NB4 (cell line): ENCODE results near the gene CTSE.

ENCODE experiments used
- MYC ChIP-seq: IDR thresholded peaks from 2 replicates; pipeline ENCODE4 v1.6.1; 2011; ENCODE audit warnings: low read depth, low read length
- POLR2A ChIP-seq: IDR thresholded peaks from 2 replicates; pipeline ENCODE4 v1.6.1; 2011; ENCODE audit warnings: mild to moderate bottlenecking; ENCODE audit not compliant: insufficient read length; ENCODE audit errors: extremely low read depth
- TF ChIP-seq, protein P1 (sequence below): IDR thresholded peaks from one replicate; pipeline ENCODE4 v1.5.1; 2012; ENCODE audit warnings: low read depth, low read length
- TF ChIP-seq, protein P2 (sequence below): IDR thresholded peaks from 2 replicates; pipeline ENCODE4 v1.6.1; 2011; ENCODE audit warnings: low read depth, low read length

DNA sequence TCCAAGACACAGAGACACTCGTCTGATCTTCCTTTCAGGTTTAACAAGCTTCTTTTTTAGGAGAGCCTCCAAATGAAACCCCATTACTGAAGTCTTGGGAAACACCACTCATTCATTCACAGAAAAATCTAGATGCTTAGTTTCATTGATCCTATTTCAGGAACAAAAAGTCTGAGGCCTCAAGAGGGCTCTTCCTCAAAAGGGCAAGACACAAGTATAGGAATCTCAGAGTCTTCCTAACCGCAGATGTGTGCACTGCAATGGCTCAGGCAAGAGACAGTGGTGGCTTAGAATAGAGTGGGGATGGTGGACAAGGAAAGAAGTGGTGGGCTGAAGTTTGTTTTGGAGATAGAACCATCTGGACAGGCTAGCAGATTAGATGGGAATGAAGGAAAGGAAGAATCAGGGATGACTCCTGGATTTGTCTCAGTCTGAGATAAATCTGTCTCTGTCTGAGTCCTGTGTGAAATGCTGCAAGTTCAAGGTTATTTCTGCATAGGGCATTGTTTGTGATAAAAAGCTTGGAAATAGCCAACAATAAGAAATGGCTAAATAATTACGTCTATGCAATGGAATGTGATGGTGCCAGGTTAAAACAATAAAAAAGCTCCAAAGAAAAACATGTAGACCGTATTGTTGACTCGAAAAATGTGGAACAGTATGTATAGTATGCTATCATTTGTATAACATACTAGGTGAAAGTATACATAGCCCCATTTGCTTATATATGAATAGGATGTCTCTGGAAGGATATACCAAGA, 8.9 kb upstream of the CTSE start:
- no peak for TF ChIP-seq MYC
- TF ChIP-seq, protein P1, sequence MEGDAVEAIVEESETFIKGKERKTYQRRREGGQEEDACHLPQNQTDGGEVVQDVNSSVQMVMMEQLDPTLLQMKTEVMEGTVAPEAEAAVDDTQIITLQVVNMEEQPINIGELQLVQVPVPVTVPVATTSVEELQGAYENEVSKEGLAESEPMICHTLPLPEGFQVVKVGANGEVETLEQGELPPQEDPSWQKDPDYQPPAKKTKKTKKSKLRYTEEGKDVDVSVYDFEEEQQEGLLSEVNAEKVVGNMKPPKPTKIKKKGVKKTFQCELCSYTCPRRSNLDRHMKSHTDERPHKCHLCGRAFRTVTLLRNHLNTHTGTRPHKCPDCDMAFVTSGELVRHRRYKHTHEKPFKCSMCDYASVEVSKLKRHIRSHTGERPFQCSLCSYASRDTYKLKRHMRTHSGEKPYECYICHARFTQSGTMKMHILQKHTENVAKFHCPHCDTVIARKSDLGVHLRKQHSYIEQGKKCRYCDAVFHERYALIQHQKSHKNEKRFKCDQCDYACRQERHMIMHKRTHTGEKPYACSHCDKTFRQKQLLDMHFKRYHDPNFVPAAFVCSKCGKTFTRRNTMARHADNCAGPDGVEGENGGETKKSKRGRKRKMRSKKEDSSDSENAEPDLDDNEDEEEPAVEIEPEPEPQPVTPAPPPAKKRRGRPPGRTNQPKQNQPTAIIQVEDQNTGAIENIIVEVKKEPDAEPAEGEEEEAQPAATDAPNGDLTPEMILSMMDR, result no peak
- TF ChIP-seq POLR2A, result no peak
- TF ChIP-seq, protein P2, sequence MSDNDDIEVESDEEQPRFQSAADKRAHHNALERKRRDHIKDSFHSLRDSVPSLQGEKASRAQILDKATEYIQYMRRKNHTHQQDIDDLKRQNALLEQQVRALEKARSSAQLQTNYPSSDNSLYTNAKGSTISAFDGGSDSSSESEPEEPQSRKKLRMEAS, result no peak
